Neural progenitor cell (in vitro differentiated cells): ENCODE data around the gene AKAP6. TPM values are rescaled to one million over a fixed set of nuclear protein-coding genes. Genes with fewer than 3 reads are reported as not detected.

Experiments used
- DNase-seq: peaks from one replicate; pipeline ENCODE4 v3.0.0-alpha.2; 2016; ENCODE audit warnings: low spot score
- H2AFZ ChIP-seq: fragments of 200-600 bp; sonication (generic); replicated peaks from 2 replicates; pipeline ENCODE4 v1.6.1; 2016; ENCODE audit warnings: antibody characterized with exemption
- H3F3A ChIP-seq: fragments of 200-600 bp; sonication (generic); 2 replicates; pipeline ENCODE4 v1.6.1; 2016; ENCODE audit warnings: antibody characterized with exemption, low read depth
- H3K27ac ChIP-seq: fragments of 200-600 bp; sonication (generic); 2 replicates; pipeline ENCODE4 v1.5.1; 2016; ENCODE audit warnings: mild to moderate bottlenecking
- H3K27me3 ChIP-seq: fragments of 200-600 bp; sonication (generic); 2 replicates; pipeline ENCODE4 v1.6.1; 2016; ENCODE audit warnings: mild to moderate bottlenecking, moderate library complexity
- H3K36me3 ChIP-seq: fragments of 200-600 bp; sonication (generic); 2 replicates; pipeline ENCODE4 v1.5.1; 2016
- H3K4me1 ChIP-seq: fragments of 200-600 bp; sonication (generic); 2 replicates; pipeline ENCODE4 v1.6.1; 2016; ENCODE audit warnings: mixed run types
- H3K4me2 ChIP-seq: fragments of 200-600 bp; sonication (generic); 2 replicates; pipeline ENCODE4 v1.6.1; 2016
- H3K4me3 ChIP-seq: fragments of 200-600 bp; sonication (generic); 2 replicates; pipeline ENCODE4 v1.5.1; 2016
- H3K79me2 ChIP-seq: fragments of 200-600 bp; sonication (generic); 2 replicates; pipeline ENCODE4 v1.6.1; 2016; ENCODE audit warnings: low read depth
- H3K9ac ChIP-seq: fragments of 200-600 bp; sonication (generic); 2 replicates; pipeline ENCODE4 v1.6.1; 2016
- H3K9me3 ChIP-seq: fragments of 200-600 bp; sonication (generic); 2 replicates; pipeline ENCODE4 v1.5.1; 2016; ENCODE audit warnings: low read depth
- H4K20me1 ChIP-seq: fragments of 200-600 bp; sonication (generic); 2 replicates; pipeline ENCODE4 v1.6.1; 2016; ENCODE audit warnings: low read depth
- H3K27ac Mint-ChIP-seq: 3 replicates; pipeline ENCODE4 v1.8.0; 2021; ENCODE audit warnings: mixed read lengths
- H3K27me3 Mint-ChIP-seq: 2 replicates; pipeline ENCODE4 v1.8.0; 2022; ENCODE audit warnings: low read depth, mild to moderate bottlenecking, inconsistent platforms, moderate library complexity, mixed read lengths; ENCODE audit not compliant: insufficient read depth
- H3K36me3 Mint-ChIP-seq: 3 replicates; pipeline ENCODE4 v1.8.0; 2021; ENCODE audit warnings: mixed read lengths
- H3K4me1 Mint-ChIP-seq: 3 replicates; pipeline ENCODE4 v1.8.0; 2021; ENCODE audit warnings: mixed read lengths
- H3K4me3 Mint-ChIP-seq: 3 replicates; pipeline ENCODE4 v1.8.0; 2021; ENCODE audit warnings: mild to moderate bottlenecking, moderate library complexity, mixed read lengths
- H3K9me3 Mint-ChIP-seq: 3 replicates; pipeline ENCODE4 v1.8.0; 2020; ENCODE audit warnings: mixed read lengths
- CTCF ChIP-seq: fragments of 200-600 bp; sonication (generic); IDR thresholded peaks from 2 replicates; pipeline ENCODE4 v1.5.1; 2017; ENCODE audit warnings: antibody characterized with exemption, mild to moderate bottlenecking
- EZH2 ChIP-seq: fragments of 200-600 bp; sonication (generic); IDR thresholded peaks from 2 replicates; pipeline ENCODE4 v1.6.1; 2017; ENCODE audit warnings: antibody characterized with exemption, mild to moderate bottlenecking, moderate library complexity
- EZH2phosphoT487 ChIP-seq: fragments of 200-600 bp; sonication (generic); IDR thresholded peaks from 2 replicates; pipeline ENCODE4 v1.6.1; 2017; ENCODE audit warnings: antibody characterized with exemption
- total RNA-seq: library from RNA; depleted of rRNA; stranded (reverse); fragments of >200 nt; gene quantifications from 2 replicates; pipeline ENCODE4 v1.2.3, GENCODE V29; 2015; ENCODE audit warnings: low replicate concordance

The AKAP6 gene
- total RNA-seq, 1 donor from 2014 or later, result 3.7 TPM

DNA sequence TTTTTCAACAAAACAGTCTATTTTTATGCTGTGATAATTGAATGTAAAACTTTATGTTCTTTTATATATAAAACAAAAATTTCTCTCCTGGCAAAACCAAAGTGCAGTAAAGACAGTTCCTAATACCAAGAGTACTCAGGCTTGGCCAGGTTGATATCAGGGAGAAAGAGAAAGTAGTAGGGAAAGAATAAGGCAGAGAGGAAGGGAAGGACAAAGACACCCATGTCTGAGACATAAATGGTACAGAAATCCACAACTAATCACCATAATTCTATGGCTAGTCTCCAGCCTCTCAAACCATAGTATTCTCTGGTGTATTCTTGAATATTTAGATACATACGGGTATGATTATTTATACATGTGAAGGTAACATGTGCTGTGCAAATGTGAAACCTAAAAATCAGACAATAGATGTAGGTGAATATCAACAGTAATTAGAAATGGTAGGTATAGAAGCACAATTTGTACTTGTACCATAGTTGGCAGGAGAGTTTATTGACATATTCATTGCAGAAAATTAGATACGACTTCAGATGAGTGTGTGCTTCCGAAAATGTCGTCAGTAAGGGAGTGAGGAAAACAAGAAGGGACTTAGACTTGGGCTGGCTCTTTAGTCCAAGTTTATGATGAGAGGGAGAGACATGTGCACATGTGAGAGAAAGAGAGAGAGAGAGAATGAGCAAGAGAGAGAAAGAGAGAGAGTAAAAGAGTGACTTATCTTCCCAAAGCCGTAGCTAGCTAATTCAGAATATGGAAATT, 378.8 kb downstream of the AKAP6 start:
- Histone ChIP-seq H3K27me3 (no peaks in the 10 kb centered on the region), H4K20me1 (no peaks in the 10 kb centered on the region), H3K27ac (no peak overlapping the region), H3K36me3 (no peaks in the 10 kb centered on the region), H2AFZ (no peak overlapping the region), H3F3A (no peaks in the 10 kb centered on the region), H3K9me3 (no peaks in the 10 kb centered on the region), H3K4me3 (no peak overlapping the region), H3K4me1 (peaks cover 11% of the 10 kb centered on the region), H3K4me2 (no peak overlapping the region), H3K9ac (no peak overlapping the region), H3K79me2 (no peaks in the 10 kb centered on the region)
- Mint-ChIP-seq H3K27ac (no peak overlapping the region), H3K4me1 (peaks cover 50% of the 10 kb centered on the region), H3K36me3 (no peaks in the 10 kb centered on the region), H3K4me3 (no peak overlapping the region), H3K9me3 (no peaks in the 10 kb centered on the region), H3K27me3 (no peaks in the 10 kb centered on the region)
- DNase-seq, result no peak
- TF ChIP-seq EZH2, result no peak
- TF ChIP-seq EZH2phosphoT487, result no peak
- TF ChIP-seq CTCF, result no peak

- H3K9me3 Mint-ChIP-seq, result peaks cover 2% of the 10 kb centered on the region
- Histone ChIP-seq H3K4me2 (no peak overlapping the region), H3K4me1 (peaks cover 10% of the 10 kb centered on the region), H2AFZ (no peak overlapping the region), H3K27ac (no peak overlapping the region), H4K20me1 (no peaks in the 10 kb centered on the region), H3F3A (no peaks in the 10 kb centered on the region), H3K4me3 (no peak overlapping the region), H3K79me2 (no peaks in the 10 kb centered on the region), H3K9ac (no peak overlapping the region), H3K36me3 (no peaks in the 10 kb centered on the region), H3K9me3 (no peaks in the 10 kb centered on the region), H3K27me3 (no peaks in the 10 kb centered on the region)
- H3K27me3 Mint-ChIP-seq, result no peaks in the 10 kb centered on the region
- TF ChIP-seq EZH2 (no peak), CTCF (no peak), EZH2phosphoT487 (no peak)
- H3K4me1 Mint-ChIP-seq, result peaks cover 44% of the 10 kb centered on the region
- H3K4me3 Mint-ChIP-seq, result no peak overlapping the region
- DNase-seq, result no peak
- no peak overlapping the region for H3K27ac Mint-ChIP-seq
- H3K36me3 Mint-ChIP-seq, result no peaks in the 10 kb centered on the region
These were observed 379.9 kb downstream of the AKAP6 start for GRCh38 chr14:32709027-32709426.

- Histone ChIP-seq H3K4me2 (no peak overlapping the region), H3K4me1 (peaks cover 10% of the 10 kb centered on the region), H3K9ac (no peak overlapping the region), H4K20me1 (no peaks in the 10 kb centered on the region), H3K27ac (no peak overlapping the region), H3K4me3 (no peak overlapping the region), H3F3A (no peaks in the 10 kb centered on the region), H3K9me3 (no peaks in the 10 kb centered on the region), H3K27me3 (no peaks in the 10 kb centered on the region), H2AFZ (no peak overlapping the region), H3K36me3 (no peaks in the 10 kb centered on the region), H3K79me2 (no peaks in the 10 kb centered on the region)
- Mint-ChIP-seq H3K27me3 (no peaks in the 10 kb centered on the region), H3K4me1 (peaks cover 48% of the 10 kb centered on the region), H3K9me3 (peaks cover 2% of the 10 kb centered on the region), H3K36me3 (no peaks in the 10 kb centered on the region), H3K27ac (peak overlapping the region; percentile 60), H3K4me3 (no peak overlapping the region)
- no peak for TF ChIP-seq CTCF
- TF ChIP-seq EZH2phosphoT487, result no peak
- no peak for TF ChIP-seq EZH2
- DNase-seq, result peak; percentile 12
These were observed 381.2 kb downstream of the AKAP6 start for GRCh38 chr14:32710231-32710671.
